NCI-H1105 (cell line): ENCODE data around the gene VSTM5.

Experiments used
- DNase-seq: peaks from one replicate; lab custom pipeline; 2025; lab: John Stamatoyannopoulos, UW

The VSTM5 gene

GRCh38 chr11:93842461-93842860 is 8.0 kb downstream of the VSTM5 start:
- no peak for DNase-seq

- DNase-seq: no peak
Measured at GRCh38 chr11:93842034-93842433, 8.4 kb downstream of the VSTM5 start.

GRCh38 chr11:93841446-93841845 is 9.0 kb downstream of the VSTM5 start:
- no peak for DNase-seq

GRCh38 chr11:93840981-93841380 is 9.4 kb downstream of the VSTM5 start:
- DNase-seq: no peak

- no peak for DNase-seq
Measured at GRCh38 chr11:93840180-93840579, 10.2 kb downstream of the VSTM5 start.

GRCh38 chr11:93838967-93839366 is 11.5 kb downstream of the VSTM5 start:
- DNase-seq: no peak

- no peak for DNase-seq
Measured at GRCh38 chr11:93832780-93833179, 17.6 kb downstream of the VSTM5 start.

- no peak for DNase-seq
Measured at GRCh38 chr11:93831343-93832127, 18.9 kb downstream of the VSTM5 start.

- DNase-seq: no peak
Measured at GRCh38 chr11:93829598-93829997, 20.8 kb downstream of the VSTM5 start.

GRCh38 chr11:93827363-93827762 is 23.1 kb downstream of the VSTM5 start:
- DNase-seq: no peak

GRCh38 chr11:93823210-93823609 is 27.2 kb downstream of the VSTM5 start:
- DNase-seq: no peak

GRCh38 chr11:93822359-93822758 is 28.1 kb downstream of the VSTM5 start:
- DNase-seq: no peak

- no peak for DNase-seq
Measured at GRCh38 chr11:93821617-93822016, 28.8 kb downstream of the VSTM5 start.

GRCh38 chr11:93820847-93821246 is 29.6 kb downstream of the VSTM5 start:
- DNase-seq: no peak

- no peak for DNase-seq
Measured at GRCh38 chr11:93819966-93820695, 30.3 kb downstream of the VSTM5 start.

GRCh38 chr11:93817426-93818348 is 32.7 kb downstream of the VSTM5 start:
- no peak for DNase-seq

GRCh38 chr11:93814966-93815633 is 35.3 kb downstream of the VSTM5 start:
- DNase-seq: no peak

GRCh38 chr11:93813974-93814373 is 36.4 kb downstream of the VSTM5 start:
- no peak for DNase-seq

- no peak for DNase-seq
Measured at GRCh38 chr11:93807980-93808379, 42.4 kb downstream of the VSTM5 start.

GRCh38 chr11:93804879-93805278 is 45.5 kb downstream of the VSTM5 start:
- DNase-seq: no peak

GRCh38 chr11:93801366-93801765 is 49.1 kb downstream of the VSTM5 start:
- no peak for DNase-seq
